ENCODE data around the gene WDR81. TPM values are rescaled to one million over a fixed set of nuclear protein-coding genes. Genes with fewer than 3 reads are reported as not detected.
"Not testable (repeated sequence)": the region's sequence is repeated elsewhere in the genome, so short reads cannot be mapped to it uniquely, and the experiment has no call there.

Gene WDR81
- total and polyA plus RNA-seq, 12 donors, result 4.9 to 88.8 (median 41.1) TPM

GRCh38 chr17:1765576-1765975 is 41.1 kb downstream of the WDR81 start:
- WGBS, 4 donors, result 74 to 84% (median 79%) methylated on average over 3 of the region's 3 CpGs
- intact Hi-C loops (cut with DNase I), result no loop called here
- Histone ChIP-seq H3K27me3 (no peaks in the 10 kb centered on the region), H3K9me3 (replicated peaks in 1 of 3) (no peaks in the 10 kb centered on the region), H3K27ac (no peak overlapping the region), H3K4me3 (no peak overlapping the region), H3K4me1 (replicated peaks in 1 of 2) (peaks cover 0 to 20% of the 10 kb centered on the region in 2 donors), H3K36me3 (replicated peaks in 1 of 2) (no peaks in the 10 kb centered on the region)
- DNase-seq, result no peak
- TF ChIP-seq, protein P1, sequence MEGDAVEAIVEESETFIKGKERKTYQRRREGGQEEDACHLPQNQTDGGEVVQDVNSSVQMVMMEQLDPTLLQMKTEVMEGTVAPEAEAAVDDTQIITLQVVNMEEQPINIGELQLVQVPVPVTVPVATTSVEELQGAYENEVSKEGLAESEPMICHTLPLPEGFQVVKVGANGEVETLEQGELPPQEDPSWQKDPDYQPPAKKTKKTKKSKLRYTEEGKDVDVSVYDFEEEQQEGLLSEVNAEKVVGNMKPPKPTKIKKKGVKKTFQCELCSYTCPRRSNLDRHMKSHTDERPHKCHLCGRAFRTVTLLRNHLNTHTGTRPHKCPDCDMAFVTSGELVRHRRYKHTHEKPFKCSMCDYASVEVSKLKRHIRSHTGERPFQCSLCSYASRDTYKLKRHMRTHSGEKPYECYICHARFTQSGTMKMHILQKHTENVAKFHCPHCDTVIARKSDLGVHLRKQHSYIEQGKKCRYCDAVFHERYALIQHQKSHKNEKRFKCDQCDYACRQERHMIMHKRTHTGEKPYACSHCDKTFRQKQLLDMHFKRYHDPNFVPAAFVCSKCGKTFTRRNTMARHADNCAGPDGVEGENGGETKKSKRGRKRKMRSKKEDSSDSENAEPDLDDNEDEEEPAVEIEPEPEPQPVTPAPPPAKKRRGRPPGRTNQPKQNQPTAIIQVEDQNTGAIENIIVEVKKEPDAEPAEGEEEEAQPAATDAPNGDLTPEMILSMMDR (IDR thresholded peaks at IDR 0.05), result no peak
- no peak for TF ChIP-seq POLR2A (IDR thresholded peaks at IDR 0.05)

GRCh38 chr17:1766382-1767135 is 42.1 kb downstream of the WDR81 start:
- Histone ChIP-seq H3K36me3 (replicated peaks in 1 of 2) (no peaks in the 10 kb centered on the region), H3K27me3 (no peaks in the 10 kb centered on the region), H3K4me3 (no peak overlapping the region), H3K9me3 (replicated peaks in 1 of 3) (no peaks in the 10 kb centered on the region), H3K4me1 (replicated peaks in 1 of 2) (peaks cover 0 to 20% of the 10 kb centered on the region in 2 donors), H3K27ac (peak overlapping the region in 1 of 5 donors; percentile 40)
- intact Hi-C loops (cut with DNase I), result no loop called here
- WGBS, 4 donors, result 76 to 86% (median 77%) methylated on average over 20 to 21 of the region's 21 CpGs
- TF ChIP-seq, protein P1 (IDR thresholded peaks at IDR 0.05), result no peak
- no peak for TF ChIP-seq POLR2A (IDR thresholded peaks at IDR 0.05)
- DNase-seq, result no peak

DNA sequence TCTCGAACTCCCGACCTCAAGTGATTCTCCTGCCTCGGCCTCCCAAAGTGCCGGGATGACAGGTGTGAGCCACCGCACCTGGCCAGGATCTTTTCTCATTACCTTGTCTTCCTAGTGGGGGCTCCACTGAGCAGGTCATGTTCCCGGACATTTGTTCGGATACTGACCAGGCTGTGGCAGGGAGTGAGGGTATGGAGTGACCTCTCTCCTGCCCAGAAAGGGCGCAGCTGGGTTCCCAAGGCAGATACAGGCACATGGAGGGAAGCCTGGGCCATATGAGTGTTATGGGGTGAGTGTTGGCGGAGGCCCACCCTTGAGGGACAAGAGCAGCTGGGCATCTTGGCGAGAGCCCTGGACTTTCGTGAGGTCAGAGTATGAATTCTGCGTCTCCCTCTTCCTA is 42.9 kb downstream of the WDR81 start:
- no peaks in the 10 kb centered on the region for H3K36me3 ChIP-seq (replicated peaks in 1 of 2)
- no peak for DNase-seq
- no peak for TF ChIP-seq POLR2A (IDR thresholded peaks at IDR 0.05)
- TF ChIP-seq, protein P1 (IDR thresholded peaks at IDR 0.05), result no peak
- no peak overlapping the region for H3K27ac ChIP-seq
- 80 to 87% (median 85%) methylated on average over 8 to 12 of the region's 12 CpGs for WGBS, 4 donors
- H3K27me3 ChIP-seq, result no peaks in the 10 kb centered on the region
- H3K4me1 ChIP-seq (replicated peaks in 1 of 2), result peaks cover 0 to 20% of the 10 kb centered on the region in 2 donors
- no peaks in the 10 kb centered on the region for H3K9me3 ChIP-seq (replicated peaks in 1 of 3)
- intact Hi-C loops (cut with DNase I), result no loop called here
- no peak overlapping the region for H3K4me3 ChIP-seq

DNA sequence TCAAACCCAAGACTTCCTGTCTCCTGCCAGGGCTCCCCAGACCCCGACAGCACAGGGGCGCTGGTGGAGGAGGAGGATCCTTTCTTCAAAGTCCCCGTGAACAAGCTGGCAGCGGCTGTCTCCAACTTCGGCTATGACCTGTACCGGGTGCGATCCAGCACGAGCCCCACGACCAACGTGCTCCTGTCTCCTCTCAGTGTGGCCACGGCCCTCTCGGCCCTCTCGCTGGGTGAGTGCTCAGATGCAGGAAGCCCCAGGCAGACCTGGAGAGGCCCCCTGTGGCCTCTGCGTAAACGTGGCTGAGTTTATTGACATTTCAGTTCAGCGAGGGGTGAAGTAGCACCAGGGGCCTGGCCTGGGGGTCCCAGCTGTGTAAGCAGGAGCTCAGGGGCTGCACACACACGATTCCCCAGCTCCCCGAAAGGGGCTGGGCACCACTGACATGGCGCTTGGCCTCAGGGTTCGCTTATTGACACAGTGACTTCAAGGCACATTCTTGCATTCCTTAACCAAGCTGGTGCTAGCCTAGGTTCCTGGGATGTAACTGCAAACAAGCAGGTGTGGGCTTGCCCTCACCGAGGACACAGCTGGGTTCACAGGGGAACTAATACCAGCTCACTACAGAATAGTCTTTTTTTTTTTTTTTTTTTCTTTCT is 45.4 kb downstream of the WDR81 start:
- Histone ChIP-seq H3K4me1 (replicated peaks in 1 of 2) (peaks cover 0 to 15% of the 10 kb centered on the region in 2 donors), H3K9me3 (replicated peaks in 1 of 3) (no peaks in the 10 kb centered on the region), H3K27ac (no peak overlapping the region), H3K36me3 (replicated peaks in 1 of 2) (no peaks in the 10 kb centered on the region), H3K27me3 (no peaks in the 10 kb centered on the region), H3K4me3 (no peak overlapping the region)
- DNase-seq, result no peak
- WGBS, 4 donors, result 42 to 55% (median 47%) methylated on average over 9 to 21 of the region's 21 CpGs
- TF ChIP-seq, protein P1 (IDR thresholded peaks at IDR 0.05), result no peak
- no peak for TF ChIP-seq POLR2A (IDR thresholded peaks at IDR 0.05)
- intact Hi-C loops (cut with DNase I), result no loop called here

DNA sequence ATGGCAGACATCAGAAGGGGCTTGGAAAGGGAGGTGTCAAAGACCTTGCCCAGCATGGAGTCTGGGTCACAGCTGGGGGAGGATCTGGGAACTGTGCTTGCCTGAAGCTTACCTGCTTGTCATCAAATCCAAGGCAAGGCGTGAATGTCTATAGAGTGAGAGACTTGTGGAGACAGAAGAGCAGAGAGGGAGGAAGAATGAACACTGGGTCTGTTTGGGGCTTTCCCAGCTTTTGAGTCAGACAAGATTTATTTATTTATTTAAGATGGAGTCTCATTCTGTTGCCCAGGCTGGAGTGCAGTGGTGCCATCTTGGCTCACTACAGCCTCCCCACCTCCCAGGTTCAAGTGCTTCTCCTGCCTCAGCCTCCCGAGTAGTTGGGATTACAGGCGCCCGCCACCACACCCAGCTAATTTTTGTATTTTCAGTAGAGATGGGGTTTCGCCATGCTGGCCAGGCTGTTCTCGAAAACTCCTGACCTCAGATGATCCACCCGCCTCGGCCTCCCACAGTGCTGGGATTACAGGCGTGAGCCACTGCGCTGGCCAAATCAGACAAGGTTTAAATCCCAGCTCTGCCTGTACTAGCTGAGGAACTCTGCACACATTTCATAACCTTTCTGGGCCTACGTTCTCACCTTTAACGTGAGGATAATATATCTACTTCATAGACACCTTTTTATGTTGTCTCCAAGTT is 48.6 kb downstream of the WDR81 start:
- DNase-seq; H3K9me3 ChIP-seq (replicated peaks in 1 of 3); H3K27me3 ChIP-seq; H3K4me3 ChIP-seq; intact Hi-C loops (cut with DNase I): not testable (repeated sequence)
- H3K27ac ChIP-seq, result peak overlapping the region in 4 of 5 donors; percentile 32 to 78 (median 54)
- peaks cover 0 to 22% of the 10 kb centered on the region in 2 donors for H3K36me3 ChIP-seq (replicated peaks in 1 of 2)
- WGBS, 4 donors, result 69 to 83% (median 73%) methylated on average over 12 of the region's 12 CpGs
- peaks cover 0 to 11% of the 10 kb centered on the region in 2 donors for H3K4me1 ChIP-seq (replicated peaks in 1 of 2)

Data from adrenal gland (tissue), 12 donors.